NCI-H2196 (cell line): ENCODE measurements around the gene PHOX2B.
"Not testable (repeated sequence)": the region's sequence is repeated elsewhere in the genome, so short reads cannot be mapped to it uniquely, and the experiment has no call there.

Source experiments
- DNase-seq: peaks from one replicate; lab custom pipeline; 2025; ENCODE audit not compliant: unreplicated experiment; lab: John Stamatoyannopoulos, UW

PHOX2B gene

GRCh38 chr4:41712425-41712824, 36.1 kb downstream of the PHOX2B start:
- DNase-seq, result no peak

GRCh38 chr4:41711654-41712053, 36.9 kb downstream of the PHOX2B start:
- not testable (repeated sequence) for DNase-seq

- DNase-seq, result no peak
Observed at GRCh38 chr4:41709844-41710481, 38.6 kb downstream of the PHOX2B start.

DNA sequence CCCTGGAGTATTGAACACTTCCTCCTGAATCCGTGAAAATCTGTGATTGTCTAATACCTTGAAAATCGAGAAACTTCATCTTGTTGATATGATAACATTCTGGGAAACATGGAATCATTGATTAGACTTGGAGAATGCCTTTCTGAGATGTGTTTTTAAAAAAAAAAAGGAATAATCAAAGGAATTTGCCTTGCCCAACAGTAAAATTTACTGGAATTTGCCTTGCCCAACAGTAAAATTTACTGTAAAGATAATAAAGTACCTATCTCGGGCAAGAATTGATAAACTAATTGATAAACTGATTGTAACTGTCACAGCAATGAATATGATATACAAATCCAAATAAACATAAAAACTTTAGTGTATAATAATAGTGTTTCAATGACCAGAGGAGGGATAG, 44.7 kb downstream of the PHOX2B start:
- no peak for DNase-seq

DNA sequence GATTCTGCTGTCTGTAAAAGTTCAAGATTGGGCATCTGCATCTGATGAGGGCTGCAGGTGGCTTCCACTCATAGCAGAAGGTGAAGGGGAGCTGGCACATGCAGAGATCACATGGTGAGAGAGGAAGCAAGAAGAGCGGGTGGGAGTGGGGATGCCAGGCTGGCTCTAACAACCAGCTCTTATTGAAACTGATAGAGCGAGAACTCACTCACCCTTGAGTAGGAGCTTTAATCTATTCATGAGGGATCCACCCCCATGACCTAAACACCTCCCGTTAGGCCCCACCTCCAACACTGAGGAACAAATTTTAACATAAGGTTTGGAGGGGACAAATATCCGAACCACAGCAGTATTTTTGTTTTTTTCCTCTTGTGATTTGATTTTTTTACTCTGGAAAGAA, 45.8 kb downstream of the PHOX2B start:
- DNase-seq, result no peak

GRCh38 chr4:41701983-41702382, 46.5 kb downstream of the PHOX2B start:
- DNase-seq, result no peak

DNA sequence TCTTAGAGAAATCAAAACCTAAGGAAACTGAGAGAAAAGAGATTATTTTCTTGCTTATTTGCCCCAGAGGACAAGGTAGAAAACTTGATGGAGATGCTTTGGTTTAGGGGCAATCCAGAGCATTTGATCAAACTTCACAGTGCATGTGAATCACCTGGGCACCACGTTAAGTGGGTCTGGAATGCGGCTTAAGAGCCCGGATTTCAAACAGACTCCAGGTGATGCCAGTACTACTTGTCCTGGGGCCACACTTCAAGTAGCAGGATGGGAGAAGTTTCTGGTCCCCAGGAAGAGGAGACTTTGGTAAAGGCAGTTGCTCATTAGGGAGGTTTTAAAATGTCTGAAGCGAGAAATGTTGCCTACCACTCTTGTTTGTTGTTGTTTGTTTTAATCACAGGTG, 51.8 kb downstream of the PHOX2B start:
- DNase-seq, result no peak

- DNase-seq, result no peak
Observed at GRCh38 chr4:41696131-41696530, 52.4 kb downstream of the PHOX2B start.
